ENCODE data around the gene MICAL3.

GRCh38 chr22:17955590-17956379, 68.6 kb downstream of the MICAL3 start:
- TF ChIP-seq POLR2AphosphoS5 (IDR thresholded peaks at IDR 0.05; ENCODE audit: low read depth, low read length) (no peak), REST (IDR thresholded peaks at IDR 0.05; ENCODE audit: insufficient read depth in 1 of 2, low read depth in 2 of 2, low read length in 2 of 2) (no peak), TAF1 (IDR thresholded peaks at IDR 0.05; ENCODE audit: borderline replicate concordance, insufficient read depth, low read length) (no peak)

Data from PFSK-1 (cell line).